Caco-2 (cell line): Measurements from ENCODE around the gene DHFR. TPM values are rescaled to one million over a fixed set of nuclear protein-coding genes. Genes with fewer than 3 reads are reported as not detected.

Experiments
- BruUV-seq: library from RNA; stranded (reverse); fragments of 400-500 nt; replicated peaks from 2 replicates; lab custom pipeline; 2021; lab: Mats Ljungman, UMichigan
- CTCF ChIA-PET: fragments of 300-600 bp; sonication (Branson Sonifier 250); formaldehyde crosslinking; loops from one replicate; lab custom pipeline; 2022; ENCODE audit warnings: antibody characterized with exemption; lab: Charles Lee
- POLR2A ChIA-PET: fragments of 300-600 bp; sonication (Branson Sonifier 250); formaldehyde crosslinking; loops from one replicate; lab custom pipeline; 2022; ENCODE audit warnings: antibody characterized with exemption; lab: Charles Lee
- DNase-seq, 2 experiments: peaks; one replicate each; pipeline versions ENCODE4 v3.0.0 to v3.0.0-alpha.2; 2020 to 2022
- H3K27me3 ChIP-seq: replicated peaks from 2 replicates; pipeline ENCODE4 v1.6.0; 2011; ENCODE audit warnings: low read length; ENCODE audit not compliant: control insufficient read depth, insufficient read depth
- H3K36me3 ChIP-seq: 2 replicates; pipeline ENCODE4 v1.5.1; 2011; ENCODE audit warnings: low read length; ENCODE audit not compliant: control insufficient read depth, insufficient read depth
- H3K4me1 ChIP-seq: fragments of 250-450 bp; sonication (Bioruptor Pico); 2 replicates; pipeline ENCODE4 v1.5.1; 2020; ENCODE audit warnings: mild to moderate bottlenecking
- H3K4me3 ChIP-seq: 2 replicates; pipeline ENCODE4 v1.5.1; 2011; ENCODE audit warnings: low read depth, mild to moderate bottlenecking, control low read depth, low read length
- H3K9me3 ChIP-seq: fragments of 250-450 bp; sonication (Bioruptor Pico); 2 replicates; pipeline ENCODE4 v1.5.1; 2020; ENCODE audit warnings: mild to moderate bottlenecking, moderate library complexity
- H3K27ac Mint-ChIP-seq: one replicate; pipeline ENCODE4 v1.8.0; 2022; ENCODE audit warnings: mixed read lengths; ENCODE audit not compliant: unreplicated experiment
- H3K27me3 Mint-ChIP-seq: one replicate; pipeline ENCODE4 v1.8.0; 2022; ENCODE audit warnings: mixed read lengths; ENCODE audit not compliant: insufficient read depth, unreplicated experiment
- H3K36me3 Mint-ChIP-seq: one replicate; pipeline ENCODE4 v1.8.0; 2022; ENCODE audit warnings: mild to moderate bottlenecking, mixed read lengths; ENCODE audit not compliant: insufficient read depth, unreplicated experiment
- H3K4me1 Mint-ChIP-seq: one replicate; pipeline ENCODE4 v1.8.0; 2022; ENCODE audit warnings: low read depth, mixed read lengths; ENCODE audit not compliant: unreplicated experiment
- H3K4me3 Mint-ChIP-seq: one replicate; pipeline ENCODE4 v1.8.0; 2022; ENCODE audit warnings: mild to moderate bottlenecking, moderate library complexity, mixed read lengths; ENCODE audit not compliant: unreplicated experiment
- H3K9me3 Mint-ChIP-seq: one replicate; pipeline ENCODE4 v1.8.0; 2022; ENCODE audit warnings: mixed read lengths; ENCODE audit not compliant: unreplicated experiment
- CTCF ChIP-seq, 2 experiments: fragments of 200-600 bp in 1 of 2; IDR thresholded peaks; 1 replicate in 1 of 2; 2 replicates in 1 of 2; pipeline versions ENCODE4 v1.5.1 to v1.8.0; 2011 to 2022; ENCODE audit warnings: antibody characterized with exemption in 1 of 2, control low read depth in 1 of 2, inconsistent platforms in 1 of 2, low read depth in 1 of 2, low read length in 1 of 2, mild to moderate bottlenecking in 1 of 2, moderate library complexity in 1 of 2; ENCODE audit not compliant: insufficient read depth in 1 of 2, severe bottlenecking in 1 of 2, unreplicated experiment in 1 of 2
- intact Hi-C: fragments of 100-400 bp; cut with micrococcal nuclease; formaldehyde crosslinking; loops from one replicate; pipeline ENCODE4 v1.10.0; 2022; ENCODE audit not compliant: unreplicated experiment
- total RNA-seq: library from RNA; stranded (reverse); gene quantifications from 2 replicates; pipeline ENCODE4 v1.2.3, GENCODE V29; 2022

The DHFR gene
- total RNA-seq, 1 experiment from 2014 or later = 57.2 TPM

- peaks cover 3% of the 10 kb centered on the region for H3K27me3 Mint-ChIP-seq
- H3K4me3 Mint-ChIP-seq = no peak overlapping the region
- no peaks in the 10 kb centered on the region for H3K4me1 Mint-ChIP-seq
- no peak for TF ChIP-seq CTCF (IDR thresholded peaks at IDR 0.05; ENCODE audit: insufficient read depth in 1 of 2, low read depth in 1 of 2, low read length in 1 of 2, severe bottlenecking in 1 of 2, unreplicated experiment in 1 of 2)
- no peak overlapping the region for H3K27ac Mint-ChIP-seq
- Histone ChIP-seq H3K36me3 (no peaks in the 10 kb centered on the region), H3K4me3 (no peak overlapping the region), H3K27me3 (no peaks in the 10 kb centered on the region), H3K4me1 (no peaks in the 10 kb centered on the region), H3K9me3 (no peaks in the 10 kb centered on the region)
- BruUV-seq = no TSS peak
- H3K36me3 Mint-ChIP-seq = no peaks in the 10 kb centered on the region
- POLR2A ChIA-PET = no interaction called here
- intact Hi-C loops = no loop called here
- CTCF ChIA-PET = no interaction called here
- no peaks in the 10 kb centered on the region for H3K9me3 Mint-ChIP-seq
- no peak for DNase-seq
These were observed 53.7 kb downstream of the DHFR start for GRCh38 chr5:80600943-80601693.

GRCh38 chr5:80597500-80597899, 57.3 kb downstream of the DHFR start:
- peaks cover 3% of the 10 kb centered on the region for H3K4me1 Mint-ChIP-seq
- BruUV-seq = no TSS peak
- H3K4me3 ChIP-seq = no peak overlapping the region
- H3K4me1 ChIP-seq = no peaks in the 10 kb centered on the region
- no peaks in the 10 kb centered on the region for H3K9me3 ChIP-seq
- H3K9me3 Mint-ChIP-seq = no peaks in the 10 kb centered on the region
- H3K36me3 ChIP-seq = no peaks in the 10 kb centered on the region
- peaks cover 3% of the 10 kb centered on the region for H3K27me3 Mint-ChIP-seq
- ChIA-PET POLR2A (no interaction called here), CTCF (no interaction called here)
- no peak overlapping the region for H3K27ac Mint-ChIP-seq
- H3K36me3 Mint-ChIP-seq = no peaks in the 10 kb centered on the region
- intact Hi-C loops = loop anchor here (10.0 kb wide), 1 partner anchor 113 kb away; the partner anchor contains the start of gene FAM151B
- TF ChIP-seq CTCF (IDR thresholded peaks at IDR 0.05; ENCODE audit: insufficient read depth in 1 of 2, low read depth in 1 of 2, low read length in 1 of 2, severe bottlenecking in 1 of 2, unreplicated experiment in 1 of 2) = no peak
- no peak overlapping the region for H3K4me3 Mint-ChIP-seq
- no peak for DNase-seq
- H3K27me3 ChIP-seq = no peaks in the 10 kb centered on the region

DNA sequence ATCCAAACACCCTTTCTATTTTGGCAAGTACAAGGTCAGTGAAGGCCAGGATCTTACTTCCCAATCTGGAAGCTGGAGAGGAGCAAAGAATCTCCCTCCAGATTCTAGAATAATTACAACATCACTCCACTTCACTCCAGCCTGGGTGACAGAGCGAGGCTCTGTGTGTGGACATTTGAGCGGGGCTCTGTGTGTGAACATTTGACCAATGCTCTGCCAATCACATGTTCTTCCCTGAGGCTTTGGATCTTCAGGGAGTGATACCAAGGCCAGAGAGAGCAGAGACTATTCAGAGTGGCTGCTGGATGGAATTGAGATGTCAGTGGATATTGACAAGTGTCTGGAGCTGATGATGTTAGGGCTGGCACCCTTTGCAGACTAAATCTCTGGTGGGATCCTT, 60.0 kb downstream of the DHFR start:
- BruUV-seq = no TSS peak
- H3K4me1 ChIP-seq = no peaks in the 10 kb centered on the region
- POLR2A ChIA-PET = no interaction called here

More for the DNA sequence above, 60.0 kb downstream of the DHFR start:
- intact Hi-C loops = loop anchor here (10.0 kb wide), 1 partner anchor 110 kb away; the partner anchor contains the start of gene FAM151B
- H3K4me1 Mint-ChIP-seq = peaks cover 11% of the 10 kb centered on the region
- TF ChIP-seq CTCF (IDR thresholded peaks at IDR 0.05; ENCODE audit: insufficient read depth in 1 of 2, low read depth in 1 of 2, low read length in 1 of 2, severe bottlenecking in 1 of 2, unreplicated experiment in 1 of 2) = no peak
- no peaks in the 10 kb centered on the region for H3K36me3 ChIP-seq
- no peaks in the 10 kb centered on the region for H3K36me3 Mint-ChIP-seq
- DNase-seq = no peak
- H3K9me3 ChIP-seq = no peaks in the 10 kb centered on the region
- CTCF ChIA-PET = no interaction called here
- H3K27me3 Mint-ChIP-seq = peaks cover 3% of the 10 kb centered on the region
- H3K27ac Mint-ChIP-seq = no peak overlapping the region
- no peak overlapping the region for H3K4me3 Mint-ChIP-seq
- H3K9me3 Mint-ChIP-seq = no peaks in the 10 kb centered on the region
- H3K27me3 ChIP-seq = no peaks in the 10 kb centered on the region
- no peak overlapping the region for H3K4me3 ChIP-seq
